Large intestine (tissue), 3 donors: ENCODE data around the gene SMCO2. TPM values are rescaled to one million over a fixed set of nuclear protein-coding genes. Genes with fewer than 3 reads are reported as not detected.

Source experiments
- DNase-seq, 2 donors: peaks; one replicate each; pipeline versions ENCODE4 v3.0.0 to v3.0.0-alpha.2; 2013
- H3K27ac ChIP-seq: one replicate; pipeline ENCODE4 v1.5.1; 2013; ENCODE audit warnings: low read length
- H3K27me3 ChIP-seq: 2 replicates; pipeline ENCODE4 v1.6.1; 2013; ENCODE audit warnings: low read length; ENCODE audit not compliant: control insufficient read depth, insufficient read depth
- H3K36me3 ChIP-seq: 2 replicates; pipeline ENCODE4 v1.6.1; 2013; ENCODE audit warnings: low read length; ENCODE audit not compliant: control insufficient read depth, insufficient read depth
- H3K4me1 ChIP-seq: one replicate; pipeline ENCODE4 v1.6.1; 2013; ENCODE audit warnings: low read length; ENCODE audit not compliant: control insufficient read depth, insufficient read depth
- H3K4me3 ChIP-seq: one replicate; pipeline ENCODE4 v1.5.1; 2013; ENCODE audit warnings: low read length
- H3K9me3 ChIP-seq: one replicate; pipeline ENCODE4 v1.6.1; 2013; ENCODE audit warnings: mild to moderate bottlenecking, low read depth, low read length, moderate library complexity; ENCODE audit not compliant: control insufficient read depth
- WGBS: methylation state at CpG from one replicate; pipeline ENCODE4 v1.1.5; 2013; ENCODE audit warnings: low lambda C conversion rate; ENCODE audit not compliant: insufficient coverage; 5-methylcytosine and 5-hydroxymethylcytosine counted together
- polyA plus RNA-seq: library from polyadenylated mRNA; unstranded; fragments of 120-200 nt; gene quantifications from one replicate; pipeline ENCODE4 v1.2.1, GENCODE V29; 2013

Gene SMCO2
- polyA plus RNA-seq, 1 donor, result 0.25 TPM

DNA sequence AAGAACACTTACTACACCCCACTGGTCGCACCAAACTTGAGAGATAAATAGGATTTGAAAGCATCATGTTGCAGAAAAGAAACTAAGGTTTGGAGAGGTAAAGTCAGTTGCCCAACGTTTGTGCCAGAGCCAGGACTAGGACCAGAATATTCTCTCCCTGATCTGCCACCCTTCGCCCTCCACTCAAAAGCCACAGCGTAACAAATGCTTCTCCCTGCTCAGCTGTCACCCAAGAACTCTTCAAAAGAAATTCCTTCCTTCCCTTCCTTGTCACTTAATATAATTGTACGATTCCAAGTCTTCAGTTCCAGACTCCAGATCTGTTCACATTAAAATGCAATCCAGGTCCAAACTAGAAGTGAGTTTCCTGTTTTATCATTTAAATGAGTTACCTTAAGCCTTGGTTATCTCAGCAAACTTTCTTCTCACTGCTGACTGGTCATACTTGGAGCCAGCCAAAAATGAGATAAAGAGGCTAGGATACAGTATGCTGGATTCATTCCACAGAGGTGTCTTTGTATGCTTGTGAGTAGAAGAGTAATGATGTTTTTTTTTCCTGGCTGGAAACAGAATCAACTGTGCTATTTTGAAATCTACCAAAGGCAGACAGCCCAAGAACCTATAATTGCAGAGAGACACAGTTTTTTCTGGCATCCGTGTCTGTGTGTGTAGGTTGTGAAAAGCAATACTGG lies 64.6 kb downstream of the SMCO2 start:
- Histone ChIP-seq H3K36me3 (no peaks in the 10 kb centered on the region), H3K27me3 (no peaks in the 10 kb centered on the region), H3K4me1 (no peaks in the 10 kb centered on the region), H3K4me3 (no peak overlapping the region), H3K27ac (no peak overlapping the region), H3K9me3 (no peaks in the 10 kb centered on the region)
- 84% methylated on average over 3 of the region's 6 CpGs for WGBS
- no peak for DNase-seq

GRCh38 chr12:27511723-27512045 lies 65.1 kb downstream of the SMCO2 start:
- H3K27ac ChIP-seq, result no peak overlapping the region

GRCh38 chr12:27513155-27513824 lies 66.8 kb downstream of the SMCO2 start:
- Histone ChIP-seq H3K4me3 (no peak overlapping the region), H3K4me1 (no peaks in the 10 kb centered on the region), H3K36me3 (no peaks in the 10 kb centered on the region), H3K9me3 (no peaks in the 10 kb centered on the region), H3K27ac (no peak overlapping the region), H3K27me3 (no peaks in the 10 kb centered on the region)
- no peak for DNase-seq
- 79% methylated on average over 3 of the region's 7 CpGs for WGBS

More at GRCh38 chr12:27511723-27512045, 65.1 kb downstream of the SMCO2 start:
- Histone ChIP-seq H3K4me3 (no peak overlapping the region), H3K27me3 (no peaks in the 10 kb centered on the region), H3K9me3 (no peaks in the 10 kb centered on the region), H3K4me1 (no peaks in the 10 kb centered on the region), H3K36me3 (no peaks in the 10 kb centered on the region)
- DNase-seq, result no peak
- WGBS, result 83% methylated on average over 1 of the region's 3 CpGs

DNA sequence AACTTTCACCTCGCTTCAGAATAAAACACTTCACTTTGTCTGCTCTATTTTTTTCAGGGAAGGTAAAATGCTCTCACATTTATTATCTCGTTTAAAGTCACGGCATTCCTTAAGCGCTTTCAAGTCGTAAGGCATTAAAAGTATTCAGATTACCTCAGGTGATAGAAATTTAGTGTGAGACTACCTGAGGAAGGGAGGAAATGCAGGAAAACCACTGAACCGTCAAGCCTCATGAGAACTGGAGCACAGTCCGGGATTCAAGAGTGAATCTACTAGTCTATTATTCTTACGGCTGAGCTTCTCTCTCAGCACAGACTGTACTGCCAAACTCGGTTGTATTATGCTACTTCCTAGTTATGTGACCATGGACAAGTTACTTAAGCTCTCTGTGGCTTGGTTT lies 69.1 kb downstream of the SMCO2 start:
- WGBS, result 73% methylated on average over 2 of the region's 9 CpGs
- H3K27ac ChIP-seq, result no peak overlapping the region

DNA sequence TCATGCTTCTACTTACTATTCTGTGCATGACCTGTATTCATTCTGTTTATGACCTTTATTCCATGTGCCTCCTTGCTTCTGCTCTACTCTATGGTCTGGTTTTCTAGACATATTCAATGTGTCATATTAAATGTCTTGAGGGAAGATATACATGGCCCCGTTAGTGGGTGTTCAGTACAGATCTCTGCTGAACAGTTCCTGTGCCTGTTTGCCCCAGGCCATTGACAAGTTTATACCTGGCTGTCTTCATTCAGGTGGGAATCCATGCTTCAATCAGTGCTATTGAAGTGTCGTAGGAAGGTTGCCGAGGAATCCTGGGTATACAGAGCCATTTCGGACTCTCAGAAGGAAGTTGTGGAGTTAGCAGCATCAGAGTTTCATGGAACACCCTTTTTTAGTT lies 70.1 kb downstream of the SMCO2 start:
- no CpG with 5 or more reads among the region's 4 CpGs for WGBS
- no peak overlapping the region for H3K27ac ChIP-seq

More for the DNA sequence above, 69.1 kb downstream of the SMCO2 start:
- no peaks in the 10 kb centered on the region for H3K4me1 ChIP-seq
- no peak overlapping the region for H3K4me3 ChIP-seq
- no peaks in the 10 kb centered on the region for H3K9me3 ChIP-seq
- no peaks in the 10 kb centered on the region for H3K36me3 ChIP-seq
- H3K27me3 ChIP-seq, result no peaks in the 10 kb centered on the region
- no peak for DNase-seq

DNA sequence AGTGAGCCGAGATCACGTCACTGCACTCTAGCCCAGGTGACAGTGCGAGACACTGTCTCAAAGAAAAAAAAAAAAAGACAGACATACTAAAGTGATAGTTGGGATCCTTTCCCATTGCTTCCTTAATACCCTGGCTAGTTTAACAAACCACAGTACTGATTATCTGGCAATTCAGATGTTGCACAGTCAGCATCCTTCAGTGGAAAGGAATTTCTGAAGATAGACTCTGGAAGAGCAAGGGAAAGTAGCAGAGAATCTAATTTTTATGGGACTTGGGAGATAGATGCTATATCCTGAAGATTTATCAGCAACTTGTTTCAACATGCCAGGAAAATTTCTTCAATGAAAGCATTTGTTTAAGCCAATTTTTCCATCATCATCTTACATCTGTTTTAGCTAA lies 71.0 kb downstream of the SMCO2 start:
- Histone ChIP-seq H3K4me1 (no peaks in the 10 kb centered on the region), H3K4me3 (no peak overlapping the region), H3K27me3 (no peaks in the 10 kb centered on the region), H3K9me3 (no peaks in the 10 kb centered on the region), H3K27ac (no peak overlapping the region), H3K36me3 (no peaks in the 10 kb centered on the region)
- WGBS, result no CpG with 5 or more reads among the region's 3 CpGs
- no peak for DNase-seq

More for the DNA sequence above, 70.1 kb downstream of the SMCO2 start:
- no peak overlapping the region for H3K4me3 ChIP-seq
- no peaks in the 10 kb centered on the region for H3K27me3 ChIP-seq
- no peaks in the 10 kb centered on the region for H3K4me1 ChIP-seq
- no peaks in the 10 kb centered on the region for H3K36me3 ChIP-seq
- DNase-seq, result no peak
- no peaks in the 10 kb centered on the region for H3K9me3 ChIP-seq

- Histone ChIP-seq H3K36me3 (no peaks in the 10 kb centered on the region), H3K9me3 (no peaks in the 10 kb centered on the region), H3K4me3 (no peak overlapping the region), H3K27me3 (no peaks in the 10 kb centered on the region), H3K27ac (no peak overlapping the region), H3K4me1 (peaks cover 3% of the 10 kb centered on the region)
- WGBS, result 36% methylated on average over 2 of the region's 7 CpGs
- no peak for DNase-seq
These were observed 71.6 kb downstream of the SMCO2 start for GRCh38 chr12:27517961-27518665.

DNA sequence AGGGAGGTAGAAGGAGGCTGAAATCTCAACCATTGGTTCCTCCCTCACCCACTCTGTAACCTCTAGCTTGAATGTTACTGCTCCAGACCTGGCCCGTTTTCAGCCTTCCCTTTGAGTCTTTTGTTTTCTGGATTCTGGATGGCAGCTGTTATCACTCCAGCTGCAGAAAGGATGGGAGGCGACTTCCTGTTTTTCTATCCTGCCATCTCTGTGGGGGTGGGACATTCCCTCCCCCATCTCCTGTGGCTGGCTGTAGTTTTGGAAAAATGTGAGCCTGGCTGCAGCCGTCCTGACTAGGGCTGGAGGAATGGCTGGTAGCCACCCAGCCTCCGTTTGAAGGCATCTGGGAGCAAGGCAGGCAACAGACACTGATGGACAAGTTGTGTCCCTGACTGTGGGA lies 74.5 kb downstream of the SMCO2 start:
- no CpG with 5 or more reads among the region's 4 CpGs for WGBS
- Histone ChIP-seq H3K36me3 (no peaks in the 10 kb centered on the region), H3K4me3 (no peak overlapping the region), H3K4me1 (peaks cover 9% of the 10 kb centered on the region), H3K9me3 (no peaks in the 10 kb centered on the region), H3K27me3 (no peaks in the 10 kb centered on the region), H3K27ac (no peak overlapping the region)
- no peak for DNase-seq

DNA sequence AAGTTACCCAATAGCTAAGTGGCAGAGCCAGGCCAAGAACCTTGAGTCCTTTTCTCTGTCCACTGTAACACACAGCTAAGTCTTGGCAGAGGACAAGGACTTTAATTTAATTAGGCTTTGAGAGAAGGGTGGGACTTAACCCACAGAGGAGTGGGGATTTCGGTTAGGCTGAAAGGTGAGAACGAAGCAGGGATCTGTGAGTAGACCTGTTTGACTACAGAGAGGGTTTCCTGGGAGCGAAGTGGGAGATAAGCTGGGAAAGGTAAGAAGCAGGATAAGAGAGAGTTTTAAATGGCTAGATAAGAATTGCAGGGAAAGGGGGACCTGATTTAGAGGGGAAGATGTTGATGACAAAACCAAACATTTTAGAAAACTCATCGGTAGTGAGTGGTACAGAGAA lies 75.4 kb downstream of the SMCO2 start:
- H3K4me3 ChIP-seq, result no peak overlapping the region
- no peaks in the 10 kb centered on the region for H3K36me3 ChIP-seq
- H3K4me1 ChIP-seq, result peaks cover 9% of the 10 kb centered on the region
- H3K27me3 ChIP-seq, result no peaks in the 10 kb centered on the region
- DNase-seq, result no peak
- H3K9me3 ChIP-seq, result no peaks in the 10 kb centered on the region
- H3K27ac ChIP-seq, result no peak overlapping the region
- 94% methylated on average over 2 of the region's 4 CpGs for WGBS

DNA sequence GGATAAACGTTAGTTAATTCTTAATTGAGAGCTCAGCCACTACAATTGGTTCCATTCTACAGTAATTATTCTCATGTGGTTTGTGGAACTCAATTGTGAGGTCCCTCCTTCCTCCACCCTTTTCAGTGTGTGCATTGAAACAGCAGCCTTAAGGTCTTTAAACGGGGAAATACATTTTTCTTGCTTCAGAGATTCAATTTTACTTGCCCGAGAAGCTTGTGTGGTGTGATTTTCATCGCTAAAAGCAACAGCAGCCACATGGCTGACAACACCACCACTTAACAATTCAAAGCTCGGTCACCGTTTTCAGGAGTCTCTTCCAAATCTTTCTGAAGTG lies 76.7 kb downstream of the SMCO2 start:
- peaks cover 9% of the 10 kb centered on the region for H3K4me1 ChIP-seq
- H3K9me3 ChIP-seq, result no peaks in the 10 kb centered on the region
- no peak for DNase-seq
- no peaks in the 10 kb centered on the region for H3K36me3 ChIP-seq
- H3K4me3 ChIP-seq, result peak overlapping the region; percentile 93
- peak overlapping the region; percentile 95 for H3K27ac ChIP-seq
- H3K27me3 ChIP-seq, result no peaks in the 10 kb centered on the region
- no CpG with 5 or more reads among the region's 6 CpGs for WGBS
